GM18508 (cell line): ENCODE data around the gene SCAF1.

Source experiments
- ATAC-seq: cut with Tn5 transposase; IDR thresholded peaks from one replicate; pipeline ENCODE4 v1.9.1; 2021; ENCODE audit warnings: moderate number of reproducible peaks; ENCODE audit not compliant: insufficient read depth, unreplicated experiment

Gene SCAF1

DNA sequence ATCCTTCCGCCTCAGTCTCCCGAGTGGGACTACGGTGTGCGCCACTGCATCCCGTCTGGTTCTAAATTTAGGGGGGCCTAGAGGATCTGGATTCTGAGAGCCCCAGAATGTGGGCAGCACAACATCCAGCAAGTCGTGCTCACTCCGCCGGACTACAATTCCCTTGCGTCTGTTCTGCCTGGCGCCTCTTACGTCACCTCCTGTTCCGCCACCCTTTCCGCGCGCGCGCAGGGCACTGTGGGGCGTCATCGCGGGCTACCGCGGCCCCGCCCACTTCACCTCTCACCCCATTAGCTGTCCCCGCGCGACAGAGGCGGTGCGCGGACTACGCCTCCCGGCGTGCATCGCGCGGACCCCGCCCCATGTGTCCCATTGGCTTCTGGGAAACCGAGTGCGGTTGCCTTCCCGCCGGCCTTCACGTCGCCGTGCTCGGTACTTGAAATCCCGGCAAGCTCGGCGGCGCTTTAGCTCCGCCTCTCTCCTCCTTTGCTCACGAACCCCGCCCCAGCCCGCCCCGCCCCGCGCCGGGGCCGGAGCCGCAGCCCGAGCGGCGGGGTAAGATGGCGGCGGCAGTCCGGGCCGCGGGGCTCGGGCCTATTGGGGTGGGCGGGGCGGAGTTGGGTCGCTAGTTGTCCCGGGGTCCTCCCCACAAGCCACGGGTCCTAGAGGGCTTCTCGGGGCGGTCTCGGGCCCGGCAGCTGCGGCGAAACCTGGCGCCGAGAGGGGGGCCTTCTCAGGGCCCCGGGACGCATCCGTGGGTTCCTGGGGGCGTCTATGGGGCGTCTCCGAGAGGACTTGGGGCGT is at the start of gene SCAF1:
Gene SCAF1, plus strand, starts transcription at position 522 of the 804 bp plus-strand sequence. CDS start 2,818 bp downstream, outside the sequence.
- ATAC-seq: peak; percentile 36

DNA sequence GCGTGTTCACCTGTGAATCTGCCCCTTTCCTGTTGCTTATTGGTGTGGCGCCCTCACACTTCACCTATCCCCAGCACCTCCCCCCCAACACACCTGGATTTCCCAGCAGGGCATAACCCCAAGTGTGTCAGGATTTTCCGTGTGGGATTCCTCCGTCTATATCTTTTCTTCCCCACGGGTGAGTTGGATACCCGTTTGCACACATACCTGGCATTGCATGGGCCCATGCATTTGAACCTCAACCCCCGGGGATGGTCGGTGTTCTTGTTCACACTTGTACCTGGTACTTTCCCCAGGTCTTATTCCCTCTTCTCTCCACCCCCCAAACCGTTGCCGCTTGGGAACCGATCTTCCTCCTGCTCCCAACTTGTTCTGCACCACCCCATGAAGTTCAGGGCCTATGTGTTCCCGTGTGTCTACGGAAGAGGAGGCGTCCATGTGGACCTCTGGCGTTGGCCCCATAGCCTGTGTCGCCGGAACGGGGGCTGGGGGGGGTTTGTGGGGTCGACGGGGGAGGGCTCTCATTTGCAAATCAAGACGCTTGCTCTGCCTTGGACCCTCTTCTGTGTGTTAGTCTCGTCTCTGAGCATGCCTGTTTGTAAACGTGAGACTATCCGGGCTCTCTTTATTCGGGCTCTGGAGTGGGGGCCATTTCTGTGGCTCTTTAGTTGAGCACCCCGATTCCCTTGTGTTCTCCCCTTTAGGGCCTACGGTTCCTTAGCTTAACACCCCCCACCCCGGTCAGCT is 49.4 kb upstream of the SCAF1 start:
- no peak for ATAC-seq

DNA sequence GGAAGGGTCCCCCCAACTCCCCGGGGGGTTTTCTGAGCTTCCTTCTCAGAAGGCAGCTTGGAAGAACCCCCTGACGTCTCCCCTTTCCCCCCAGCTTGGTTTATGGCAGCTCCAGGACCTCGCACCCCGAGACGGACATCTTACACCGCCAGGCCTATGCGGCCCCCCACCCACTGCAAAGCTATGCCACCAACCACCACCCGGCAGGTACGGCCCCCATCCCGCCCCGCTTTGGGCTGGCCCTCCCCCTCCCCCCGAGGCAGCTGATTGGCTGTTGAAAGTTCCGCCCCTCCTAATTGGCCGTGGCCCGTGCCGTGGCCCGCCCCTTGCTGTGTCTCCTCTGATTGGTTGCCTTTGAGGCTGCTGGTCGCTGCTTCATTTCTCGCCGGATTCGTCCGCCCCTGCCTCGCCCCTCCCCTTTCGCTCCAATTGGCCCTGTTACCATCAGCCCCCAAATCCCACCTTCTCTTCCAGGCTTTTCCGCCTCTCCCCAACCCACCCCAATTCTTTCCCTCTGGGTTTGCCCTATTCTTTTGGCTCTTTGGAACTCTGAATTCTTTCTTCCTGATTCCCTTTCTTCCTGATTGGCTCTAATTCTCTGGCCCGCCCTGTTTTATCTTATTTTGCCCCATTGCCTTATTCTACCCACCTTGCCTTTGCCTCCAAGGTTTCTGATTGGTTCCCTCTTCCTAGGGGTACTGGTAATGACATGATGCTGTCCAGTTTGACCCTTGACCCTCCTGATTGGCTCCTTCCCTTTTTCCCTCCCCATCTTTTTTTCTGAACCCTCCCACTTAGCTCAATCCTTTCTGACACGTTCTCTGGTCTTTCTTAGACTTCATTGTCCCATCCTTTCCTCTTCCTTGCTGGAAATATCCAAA is 48.5 kb upstream of the SCAF1 start:
- ATAC-seq: no peak

DNA sequence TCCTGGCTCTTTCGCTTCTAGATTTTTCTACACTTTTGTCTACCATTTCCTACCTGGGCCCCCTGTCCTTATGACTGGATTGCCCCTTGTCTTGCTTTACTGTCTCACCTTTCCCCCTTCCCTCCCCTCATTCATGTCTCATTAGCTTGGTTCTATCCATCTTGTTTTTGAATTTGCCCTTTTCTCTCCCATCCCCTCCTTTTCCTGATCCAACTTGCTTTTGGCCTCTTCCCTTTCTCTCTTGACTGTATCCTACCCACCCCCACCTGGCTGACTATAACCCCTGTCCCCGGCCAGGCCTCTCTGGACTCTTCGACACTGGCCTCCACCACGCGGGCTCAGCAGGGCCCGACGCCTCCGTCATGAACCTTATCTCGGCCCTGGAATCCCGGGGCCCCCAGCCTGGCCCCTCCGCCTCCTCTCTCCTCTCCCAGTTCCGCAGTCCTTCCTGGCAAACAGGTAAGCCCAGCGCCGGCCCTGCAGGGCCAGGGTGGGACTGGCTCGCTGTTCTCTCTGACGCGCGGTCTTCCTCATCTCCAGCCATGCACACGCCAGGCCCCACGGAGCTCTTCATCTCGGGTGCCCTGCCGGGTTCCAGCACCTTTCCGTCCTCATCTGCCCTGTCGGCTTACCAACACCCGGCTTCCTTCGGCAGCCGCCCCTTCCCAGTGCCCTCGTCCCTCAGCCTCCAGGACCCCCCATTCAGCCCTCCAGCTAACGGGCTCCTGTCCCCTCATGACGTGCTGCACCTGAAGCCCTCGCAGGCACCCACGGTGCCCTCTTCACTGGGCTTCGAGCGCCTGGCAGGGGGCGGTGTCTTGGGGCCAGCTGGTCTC is 47.6 kb upstream of the SCAF1 start:
- ATAC-seq: no peak

DNA sequence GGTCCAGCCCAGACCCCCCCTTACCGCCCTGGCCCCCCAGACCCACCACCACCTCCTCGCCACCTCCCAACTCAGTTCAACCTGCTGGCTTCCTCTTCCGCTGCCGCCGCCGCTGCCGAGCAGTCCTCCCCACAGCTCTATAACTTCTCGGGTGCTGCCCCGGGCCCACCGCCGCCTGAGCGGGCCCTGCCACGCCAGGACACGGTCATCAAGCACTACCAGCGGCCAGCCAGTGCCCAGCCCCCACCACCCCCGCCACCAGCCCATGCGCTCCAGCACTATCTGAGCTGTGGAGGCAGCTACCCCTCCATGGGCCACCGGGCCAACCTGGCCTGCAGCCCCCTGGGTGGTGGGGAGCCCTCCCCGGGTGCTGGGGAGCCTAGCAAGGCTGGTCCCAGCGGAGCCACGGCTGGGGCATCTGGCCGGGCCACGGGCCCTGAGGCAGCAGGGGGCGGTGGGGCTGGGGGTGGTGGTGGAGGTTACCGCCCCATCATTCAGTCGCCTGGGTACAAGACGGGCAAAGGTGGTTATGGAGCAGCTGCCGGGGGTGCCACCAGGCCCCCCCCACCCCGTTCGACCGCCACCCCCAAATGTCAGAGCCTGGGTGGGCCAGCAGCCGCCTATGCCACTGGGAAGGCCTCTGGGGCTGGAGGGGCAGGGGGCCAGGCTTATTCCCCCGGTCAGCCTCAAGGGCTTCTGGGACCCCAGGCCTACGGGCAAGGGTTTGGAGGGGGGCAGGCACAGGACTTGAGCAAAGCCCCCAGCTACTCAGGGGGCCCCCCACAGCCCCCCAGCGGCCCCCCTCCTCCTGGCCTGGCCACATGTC is 46.8 kb upstream of the SCAF1 start:
- ATAC-seq: no peak

- no peak for ATAC-seq
Observed at GRCh38 chr19:49595819-49596404, 46.1 kb upstream of the SCAF1 start.

DNA sequence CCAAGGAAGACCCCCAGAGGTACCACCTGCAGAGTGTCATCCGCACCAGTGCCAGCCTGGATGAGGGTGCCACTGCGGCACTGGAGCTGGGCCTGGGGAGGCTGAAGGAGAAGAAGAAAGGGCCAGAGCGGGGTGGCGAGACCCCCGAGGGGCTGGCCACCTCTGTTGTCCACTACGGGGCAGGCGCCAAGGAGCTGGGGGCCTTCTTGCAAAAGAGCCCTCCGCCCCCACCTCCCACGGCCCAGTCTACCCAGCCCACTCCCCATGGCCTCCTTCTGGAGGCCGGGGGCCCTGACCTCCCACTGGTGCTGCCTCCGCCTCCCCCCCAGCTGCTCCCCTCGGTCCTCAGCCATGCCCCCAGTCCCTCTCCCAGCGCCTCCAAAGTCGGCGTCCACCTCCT is 45.6 kb upstream of the SCAF1 start:
- ATAC-seq: no peak

DNA sequence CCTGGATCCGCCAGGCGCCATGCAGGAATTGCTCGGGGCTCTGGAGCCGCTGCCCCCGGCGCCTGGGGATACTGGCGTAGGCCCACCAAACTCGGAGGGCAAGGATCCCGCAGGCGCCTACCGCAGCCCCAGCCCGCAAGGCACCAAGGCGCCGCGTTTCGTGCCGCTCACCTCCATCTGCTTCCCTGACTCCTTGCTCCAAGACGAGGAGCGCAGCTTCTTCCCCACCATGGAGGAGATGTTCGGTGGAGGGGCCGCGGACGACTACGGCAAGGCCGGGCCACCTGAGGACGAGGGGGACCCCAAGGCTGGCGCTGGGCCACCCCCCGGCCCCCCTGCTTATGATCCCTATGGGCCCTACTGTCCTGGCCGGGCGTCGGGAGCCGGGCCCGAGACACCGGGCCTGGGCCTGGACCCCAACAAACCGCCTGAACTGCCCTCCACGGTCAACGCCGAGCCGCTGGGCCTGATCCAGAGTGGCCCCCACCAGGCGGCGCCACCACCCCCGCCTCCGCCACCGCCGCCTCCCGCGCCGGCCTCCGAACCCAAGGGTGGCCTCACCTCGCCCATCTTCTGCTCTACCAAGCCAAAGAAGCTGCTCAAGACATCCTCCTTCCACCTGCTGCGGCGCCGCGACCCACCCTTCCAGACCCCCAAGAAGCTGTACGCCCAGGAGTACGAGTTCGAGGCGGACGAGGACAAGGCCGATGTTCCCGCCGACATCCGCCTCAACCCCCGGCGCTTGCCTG is 44.9 kb upstream of the SCAF1 start:
- ATAC-seq: no peak

GRCh38 chr19:49597703-49597974 is 44.4 kb upstream of the SCAF1 start:
- ATAC-seq: no peak

GRCh38 chr19:49599378-49600295 is 42.4 kb upstream of the SCAF1 start:
- no peak for ATAC-seq

DNA sequence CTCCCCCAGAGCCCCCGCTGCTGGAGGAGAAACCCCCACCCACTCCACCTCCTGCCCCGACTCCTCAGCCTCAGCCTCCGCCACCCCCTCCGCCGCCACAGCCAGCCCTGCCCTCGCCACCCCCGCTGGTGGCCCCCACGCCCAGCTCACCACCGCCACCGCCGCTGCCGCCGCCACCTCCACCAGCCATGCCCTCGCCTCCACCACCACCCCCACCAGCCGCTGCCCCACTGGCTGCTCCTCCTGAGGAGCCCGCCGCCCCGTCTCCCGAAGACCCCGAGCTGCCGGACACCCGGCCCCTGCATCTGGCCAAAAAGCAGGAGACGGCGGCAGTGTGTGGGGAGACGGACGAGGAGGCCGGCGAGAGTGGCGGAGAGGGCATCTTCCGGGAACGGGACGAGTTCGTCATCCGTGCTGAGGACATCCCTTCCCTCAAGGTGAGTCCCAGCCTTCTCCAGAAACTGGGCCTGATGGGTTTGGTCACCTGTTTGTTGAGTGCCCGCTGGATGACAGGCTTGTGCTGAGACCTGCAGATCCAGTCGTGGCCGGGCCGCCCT is 40.4 kb upstream of the SCAF1 start:
- ATAC-seq: no peak

DNA sequence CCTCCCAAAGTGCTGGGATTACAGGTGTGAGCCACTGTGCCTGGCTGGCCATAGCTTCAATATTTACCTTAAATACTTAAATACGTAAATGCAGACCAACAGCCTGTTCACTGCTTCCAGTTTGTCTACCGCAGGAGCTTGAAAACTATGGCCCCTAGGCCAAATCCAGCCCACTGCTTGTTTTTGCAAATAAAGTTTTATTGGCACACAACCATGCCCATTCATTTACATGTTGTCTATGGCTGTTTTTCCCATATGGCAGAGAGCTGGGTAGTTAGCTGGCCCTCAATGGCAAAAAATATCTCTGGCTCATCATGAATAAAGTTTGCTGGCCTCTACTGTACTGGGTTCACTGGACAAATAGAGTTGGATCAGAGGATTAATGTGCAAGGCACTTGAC is 39.2 kb upstream of the SCAF1 start:
- no peak for ATAC-seq

GRCh38 chr19:49605605-49606004 is 36.4 kb upstream of the SCAF1 start:
- ATAC-seq: no peak

DNA sequence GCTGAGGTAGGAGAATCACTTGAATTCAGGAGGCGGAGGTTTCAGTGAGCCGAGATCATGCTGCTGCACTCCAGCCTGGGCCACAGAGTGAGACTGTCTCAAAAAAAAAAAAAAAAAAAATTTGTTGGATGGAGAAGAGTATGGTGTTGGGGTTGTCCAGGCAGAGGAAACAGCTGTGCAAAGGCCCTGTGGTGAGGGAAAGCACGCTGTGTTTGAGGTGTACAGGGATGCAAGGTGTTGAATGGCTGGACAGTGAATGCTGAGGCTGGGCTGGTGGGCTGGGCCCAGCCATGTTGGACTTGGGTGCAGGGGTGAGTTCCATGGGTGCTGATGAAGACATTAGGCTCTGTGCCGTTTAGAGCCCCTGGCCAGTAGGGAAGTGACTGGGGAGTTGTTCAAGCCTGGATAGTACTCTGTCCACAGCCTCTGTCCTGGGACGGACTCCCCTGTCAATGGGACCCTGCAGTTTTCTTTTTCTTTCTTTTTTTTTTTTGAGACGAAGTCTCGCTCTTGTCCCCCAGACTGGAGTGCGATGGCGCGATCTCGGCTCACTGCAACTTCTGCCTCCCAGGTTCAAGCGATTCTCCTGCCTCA is 32.4 kb upstream of the SCAF1 start:
- no peak for ATAC-seq

GRCh38 chr19:49613374-49613773 is 28.6 kb upstream of the SCAF1 start:
- no peak for ATAC-seq

DNA sequence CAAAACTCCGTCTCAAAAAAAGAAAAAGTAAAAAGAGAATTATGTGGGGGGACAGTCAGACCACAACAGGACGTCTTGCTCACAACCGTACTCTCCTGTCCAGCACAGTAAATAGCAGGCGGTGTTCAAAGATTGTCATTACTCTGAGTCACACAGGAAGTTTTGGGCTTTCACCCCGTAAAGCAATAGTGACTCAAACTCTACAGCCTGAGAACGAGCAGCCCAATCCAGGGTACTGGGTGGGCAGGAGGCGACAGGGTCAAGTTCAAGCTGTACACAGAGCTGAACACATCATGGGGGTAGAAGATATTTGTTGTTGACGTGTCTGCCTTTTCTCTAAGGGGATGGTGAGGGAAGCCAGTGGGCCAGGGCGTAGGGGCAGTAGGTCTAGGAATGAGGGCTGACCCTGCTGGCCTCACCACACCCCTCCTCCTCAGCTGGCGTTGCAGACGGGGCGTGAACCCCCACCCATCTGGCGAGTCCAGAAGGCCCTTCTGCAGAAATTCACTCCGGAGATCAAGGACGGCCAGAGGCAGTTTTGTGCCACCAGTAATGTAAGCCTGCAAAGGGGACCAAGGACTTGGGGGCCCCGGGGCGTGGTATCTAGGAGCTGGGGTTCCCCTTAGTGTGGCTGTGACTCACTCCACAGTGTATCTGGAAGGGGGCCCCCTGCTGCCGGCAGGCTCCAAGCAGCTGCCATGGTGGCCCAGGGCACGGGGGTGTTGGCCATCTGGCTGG is 27.7 kb upstream of the SCAF1 start:
- no peak for ATAC-seq
